Neural progenitor cell (in vitro differentiated cells): ENCODE results near the gene PPP2R1A. TPM values are rescaled to one million over a fixed set of nuclear protein-coding genes. Genes with fewer than 3 reads are reported as not detected.
"Not testable (repeated sequence)": the region's sequence is repeated elsewhere in the genome, so short reads cannot be mapped to it uniquely, and the experiment has no call there.

Experiments used
- DNase-seq: peaks from one replicate; pipeline ENCODE4 v3.0.0-alpha.2; 2016; ENCODE audit warnings: low spot score
- H2AFZ ChIP-seq: fragments of 200-600 bp; sonication (generic); replicated peaks from 2 replicates; pipeline ENCODE4 v1.6.1; 2016; ENCODE audit warnings: antibody characterized with exemption
- H3F3A ChIP-seq: fragments of 200-600 bp; sonication (generic); 2 replicates; pipeline ENCODE4 v1.6.1; 2016; ENCODE audit warnings: antibody characterized with exemption, low read depth
- H3K27ac ChIP-seq: fragments of 200-600 bp; sonication (generic); 2 replicates; pipeline ENCODE4 v1.5.1; 2016; ENCODE audit warnings: mild to moderate bottlenecking
- H3K27me3 ChIP-seq: fragments of 200-600 bp; sonication (generic); 2 replicates; pipeline ENCODE4 v1.6.1; 2016; ENCODE audit warnings: mild to moderate bottlenecking, moderate library complexity
- H3K36me3 ChIP-seq: fragments of 200-600 bp; sonication (generic); 2 replicates; pipeline ENCODE4 v1.5.1; 2016
- H3K4me1 ChIP-seq: fragments of 200-600 bp; sonication (generic); 2 replicates; pipeline ENCODE4 v1.6.1; 2016; ENCODE audit warnings: mixed run types
- H3K4me2 ChIP-seq: fragments of 200-600 bp; sonication (generic); 2 replicates; pipeline ENCODE4 v1.6.1; 2016
- H3K4me3 ChIP-seq: fragments of 200-600 bp; sonication (generic); 2 replicates; pipeline ENCODE4 v1.5.1; 2016
- H3K79me2 ChIP-seq: fragments of 200-600 bp; sonication (generic); 2 replicates; pipeline ENCODE4 v1.6.1; 2016; ENCODE audit warnings: low read depth
- H3K9ac ChIP-seq: fragments of 200-600 bp; sonication (generic); 2 replicates; pipeline ENCODE4 v1.6.1; 2016
- H3K9me3 ChIP-seq: fragments of 200-600 bp; sonication (generic); 2 replicates; pipeline ENCODE4 v1.5.1; 2016; ENCODE audit warnings: low read depth
- H4K20me1 ChIP-seq: fragments of 200-600 bp; sonication (generic); 2 replicates; pipeline ENCODE4 v1.6.1; 2016; ENCODE audit warnings: low read depth
- H3K27ac Mint-ChIP-seq: 3 replicates; pipeline ENCODE4 v1.8.0; 2021; ENCODE audit warnings: mixed read lengths
- H3K27me3 Mint-ChIP-seq: 2 replicates; pipeline ENCODE4 v1.8.0; 2022; ENCODE audit warnings: low read depth, mild to moderate bottlenecking, inconsistent platforms, moderate library complexity, mixed read lengths; ENCODE audit not compliant: insufficient read depth
- H3K36me3 Mint-ChIP-seq: 3 replicates; pipeline ENCODE4 v1.8.0; 2021; ENCODE audit warnings: mixed read lengths
- H3K4me1 Mint-ChIP-seq: 3 replicates; pipeline ENCODE4 v1.8.0; 2021; ENCODE audit warnings: mixed read lengths
- H3K4me3 Mint-ChIP-seq: 3 replicates; pipeline ENCODE4 v1.8.0; 2021; ENCODE audit warnings: mild to moderate bottlenecking, moderate library complexity, mixed read lengths
- H3K9me3 Mint-ChIP-seq: 3 replicates; pipeline ENCODE4 v1.8.0; 2020; ENCODE audit warnings: mixed read lengths
- EZH2 ChIP-seq: fragments of 200-600 bp; sonication (generic); IDR thresholded peaks from 2 replicates; pipeline ENCODE4 v1.6.1; 2017; ENCODE audit warnings: antibody characterized with exemption, mild to moderate bottlenecking, moderate library complexity
- EZH2phosphoT487 ChIP-seq: fragments of 200-600 bp; sonication (generic); IDR thresholded peaks from 2 replicates; pipeline ENCODE4 v1.6.1; 2017; ENCODE audit warnings: antibody characterized with exemption
- total RNA-seq: library from RNA; depleted of rRNA; stranded (reverse); fragments of >200 nt; gene quantifications from 2 replicates; pipeline ENCODE4 v1.2.3, GENCODE V29; 2015; ENCODE audit warnings: low replicate concordance
- TF ChIP-seq, protein P1 (sequence below): fragments of 200-600 bp; sonication (generic); IDR thresholded peaks from 2 replicates; pipeline ENCODE4 v1.5.1; 2017; ENCODE audit warnings: antibody characterized with exemption, mild to moderate bottlenecking

Gene PPP2R1A
- total RNA-seq, 1 donor from 2014 or later: 218 TPM

DNA sequence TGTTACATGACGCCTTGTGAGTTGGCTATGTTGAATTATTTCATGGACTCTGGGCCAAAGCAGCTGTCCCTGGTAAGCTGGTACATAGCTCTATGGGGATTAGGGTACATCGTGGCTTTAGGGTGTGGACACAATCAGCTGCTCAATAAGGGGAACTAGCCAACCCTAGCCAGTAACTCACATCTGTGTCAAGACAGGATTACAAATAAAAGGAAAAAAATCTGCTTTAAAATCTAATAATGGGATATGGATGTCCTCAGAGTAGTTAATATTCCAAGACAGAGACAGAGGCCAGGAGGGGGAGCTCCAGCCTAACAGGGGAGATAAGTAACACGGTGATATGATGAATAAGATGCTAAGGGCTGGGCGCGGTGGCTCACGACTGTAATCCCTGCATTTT, 58.4 kb downstream of the PPP2R1A start:
- TF ChIP-seq EZH2 (no peak), EZH2phosphoT487 (no peak)
- TF ChIP-seq, protein P1, sequence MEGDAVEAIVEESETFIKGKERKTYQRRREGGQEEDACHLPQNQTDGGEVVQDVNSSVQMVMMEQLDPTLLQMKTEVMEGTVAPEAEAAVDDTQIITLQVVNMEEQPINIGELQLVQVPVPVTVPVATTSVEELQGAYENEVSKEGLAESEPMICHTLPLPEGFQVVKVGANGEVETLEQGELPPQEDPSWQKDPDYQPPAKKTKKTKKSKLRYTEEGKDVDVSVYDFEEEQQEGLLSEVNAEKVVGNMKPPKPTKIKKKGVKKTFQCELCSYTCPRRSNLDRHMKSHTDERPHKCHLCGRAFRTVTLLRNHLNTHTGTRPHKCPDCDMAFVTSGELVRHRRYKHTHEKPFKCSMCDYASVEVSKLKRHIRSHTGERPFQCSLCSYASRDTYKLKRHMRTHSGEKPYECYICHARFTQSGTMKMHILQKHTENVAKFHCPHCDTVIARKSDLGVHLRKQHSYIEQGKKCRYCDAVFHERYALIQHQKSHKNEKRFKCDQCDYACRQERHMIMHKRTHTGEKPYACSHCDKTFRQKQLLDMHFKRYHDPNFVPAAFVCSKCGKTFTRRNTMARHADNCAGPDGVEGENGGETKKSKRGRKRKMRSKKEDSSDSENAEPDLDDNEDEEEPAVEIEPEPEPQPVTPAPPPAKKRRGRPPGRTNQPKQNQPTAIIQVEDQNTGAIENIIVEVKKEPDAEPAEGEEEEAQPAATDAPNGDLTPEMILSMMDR: peak; percentile 60
- no peaks in the 10 kb centered on the region for H3K36me3 Mint-ChIP-seq
- Histone ChIP-seq H3K9ac (no peak overlapping the region), H3K9me3 (no peaks in the 10 kb centered on the region), H3K79me2 (no peaks in the 10 kb centered on the region), H3F3A (no peaks in the 10 kb centered on the region), H3K4me2 (no peak overlapping the region), H3K4me1 (no peaks in the 10 kb centered on the region), H3K36me3 (no peaks in the 10 kb centered on the region), H3K27me3 (no peaks in the 10 kb centered on the region), H3K27ac (no peak overlapping the region), H4K20me1 (no peaks in the 10 kb centered on the region), H3K4me3 (no peak overlapping the region), H2AFZ (no peak overlapping the region)
- no peak overlapping the region for H3K27ac Mint-ChIP-seq
- H3K27me3 Mint-ChIP-seq: peaks cover 4% of the 10 kb centered on the region
- DNase-seq: peak; percentile 54
- H3K9me3 Mint-ChIP-seq: peaks cover 33% of the 10 kb centered on the region
- no peaks in the 10 kb centered on the region for H3K4me1 Mint-ChIP-seq
- no peak overlapping the region for H3K4me3 Mint-ChIP-seq

DNA sequence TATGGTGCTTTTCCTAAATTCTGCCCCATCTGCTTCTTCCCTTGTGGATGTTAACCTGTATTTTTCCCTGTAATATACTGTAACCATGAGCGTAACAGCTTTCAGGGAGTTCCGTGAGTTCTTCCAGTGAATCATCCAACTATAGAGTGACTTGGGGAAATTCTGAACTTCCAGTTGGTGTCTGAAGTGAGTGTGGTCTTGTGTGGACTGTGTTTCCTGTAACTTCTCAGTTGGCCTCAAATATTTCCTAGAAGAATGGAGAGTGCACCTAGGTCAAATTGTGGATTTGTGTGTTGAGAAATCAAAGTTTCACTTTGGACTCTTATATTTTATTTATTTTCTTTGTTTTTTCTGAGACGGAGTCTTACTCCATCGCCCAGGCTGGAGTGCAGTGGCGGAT, 68.6 kb downstream of the PPP2R1A start:
- Mint-ChIP-seq H3K9me3 (peaks cover 22% of the 10 kb centered on the region), H3K4me3 (no peak overlapping the region), H3K27me3 (peaks cover 9% of the 10 kb centered on the region), H3K36me3 (no peaks in the 10 kb centered on the region), H3K27ac (no peak overlapping the region), H3K4me1 (no peaks in the 10 kb centered on the region)
- H3K27ac ChIP-seq: no peak overlapping the region
- no peaks in the 10 kb centered on the region for H3K36me3 ChIP-seq
- H2AFZ ChIP-seq: no peak overlapping the region
- H3K4me3 ChIP-seq: no peak overlapping the region
- H3F3A ChIP-seq: no peaks in the 10 kb centered on the region
- H4K20me1 ChIP-seq: no peaks in the 10 kb centered on the region
- no peaks in the 10 kb centered on the region for H3K79me2 ChIP-seq
- H3K27me3 ChIP-seq: peaks cover 8% of the 10 kb centered on the region
- no peaks in the 10 kb centered on the region for H3K4me1 ChIP-seq
- no peak for DNase-seq
- no peak overlapping the region for H3K4me2 ChIP-seq
- TF ChIP-seq, protein P1: no peak
- no peak for TF ChIP-seq EZH2
- no peak for TF ChIP-seq EZH2phosphoT487
- H3K9me3 ChIP-seq: no peaks in the 10 kb centered on the region
- no peak overlapping the region for H3K9ac ChIP-seq

DNA sequence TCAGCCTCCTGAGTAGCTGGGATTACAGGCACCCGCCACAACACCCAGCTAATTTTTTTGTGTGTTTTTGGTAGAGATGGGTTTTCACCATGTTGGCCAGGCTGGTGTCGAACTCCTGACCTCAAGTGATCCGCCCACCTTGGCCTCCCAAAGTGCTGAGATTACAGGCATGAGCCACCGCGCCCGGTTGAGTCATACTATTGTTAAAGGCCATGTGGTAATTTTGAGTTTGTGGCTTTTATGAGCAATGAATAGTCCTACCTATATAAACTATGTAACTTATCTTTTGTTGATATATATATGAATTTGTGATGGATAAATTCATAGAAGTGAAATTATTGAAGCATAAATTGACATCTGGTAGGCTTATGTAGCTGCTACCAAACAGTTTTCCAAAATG, 75.7 kb downstream of the PPP2R1A start:
- H3K27ac ChIP-seq, H4K20me1 ChIP-seq, DNase-seq, H3K9me3 ChIP-seq, H3K27me3 Mint-ChIP-seq, H3K27ac Mint-ChIP-seq, H3K36me3 ChIP-seq, H3K9ac ChIP-seq, H3K4me1 ChIP-seq, H2AFZ ChIP-seq, H3K4me2 ChIP-seq, H3K4me1 Mint-ChIP-seq, H3K27me3 ChIP-seq, H3K36me3 Mint-ChIP-seq, H3K4me3 Mint-ChIP-seq, H3F3A ChIP-seq, H3K4me3 ChIP-seq: not testable (repeated sequence)
- H3K9me3 Mint-ChIP-seq: peaks cover 13% of the 10 kb centered on the region
- peaks cover 11% of the 10 kb centered on the region for H3K79me2 ChIP-seq

DNA sequence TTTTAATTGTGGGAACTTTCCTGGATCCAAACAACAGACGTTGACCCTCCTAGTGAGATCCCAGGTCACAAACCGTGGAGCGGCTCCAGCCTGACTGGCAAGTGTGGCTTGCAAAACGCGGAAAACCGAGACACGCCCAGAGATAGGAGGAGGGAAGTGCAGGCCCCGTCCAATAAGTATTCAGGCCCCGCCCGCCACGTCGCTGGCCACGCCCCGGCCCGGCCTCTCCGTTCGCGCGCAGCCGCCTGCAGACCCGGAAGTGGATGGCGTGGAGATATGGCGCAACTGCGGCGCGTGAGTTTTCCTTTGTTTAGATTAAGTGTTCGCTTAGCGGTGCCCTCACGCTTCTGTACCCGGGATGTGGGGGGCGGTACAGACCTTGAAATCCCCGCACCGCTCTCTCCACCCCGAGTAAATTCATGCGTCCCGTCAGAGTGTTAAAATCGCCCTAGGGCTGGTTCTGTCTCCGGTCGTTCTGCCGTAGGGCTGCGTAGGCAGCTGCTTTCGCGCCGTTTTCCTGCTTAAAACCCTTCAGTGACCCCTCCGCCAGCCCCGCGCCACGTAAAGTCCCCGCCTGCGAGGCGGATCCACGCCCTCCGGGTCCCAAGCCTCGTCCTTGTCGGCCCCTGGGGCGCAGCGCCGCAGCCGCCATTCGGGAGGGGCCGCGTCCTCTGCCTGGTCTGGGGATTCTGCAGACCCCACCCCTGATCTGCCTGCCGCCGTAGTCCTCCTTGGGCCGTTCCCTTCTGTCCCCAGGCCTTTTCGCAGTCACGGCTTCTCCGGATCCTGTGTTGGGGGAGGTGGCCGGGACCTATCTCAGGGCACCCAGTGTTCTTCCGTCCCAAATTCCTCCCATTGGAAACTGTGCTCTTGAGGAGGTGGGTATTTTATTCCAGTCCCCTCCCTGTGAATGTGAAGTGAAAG, 79.7 kb downstream of the PPP2R1A start, which contains the start of gene ZNF766:
Gene ZNF766 (plus strand): TSS at position 250 of the 924 bp plus-strand sequence. CDS start 27 bp downstream, at position 277.
- TF ChIP-seq EZH2phosphoT487: no peak
- TF ChIP-seq, protein P1: no peak
- no peak for TF ChIP-seq EZH2
- Histone ChIP-seq H3K9me3 (no peaks in the 10 kb centered on the region), H2AFZ (peak within 1 kb of the TSS; percentile 28), H3K36me3 (peaks cover 5% of the 10 kb centered on the region), H3K4me3 (peak within 1 kb of the TSS; percentile 84), H3K4me2 (peak within 1 kb of the TSS; percentile 85), H3K27ac (peak within 1 kb of the TSS; percentile 70), H3K79me2 (peaks cover 52% of the 10 kb centered on the region), H3F3A (peaks cover 7% of the 10 kb centered on the region), H4K20me1 (peaks cover 2% of the 10 kb centered on the region), H3K27me3 (no peaks in the 10 kb centered on the region), H3K9ac (peak within 1 kb of the TSS; percentile 91), H3K4me1 (peaks cover 4% of the 10 kb centered on the region)
- peaks cover 37% of the 10 kb centered on the region for H3K36me3 Mint-ChIP-seq
- peaks cover 8% of the 10 kb centered on the region for H3K4me1 Mint-ChIP-seq
- peak within 1 kb of the TSS; percentile 89 for H3K27ac Mint-ChIP-seq
- peak; percentile 96 for DNase-seq
- peak within 1 kb of the TSS; percentile 93 for H3K4me3 Mint-ChIP-seq
- peaks cover 6% of the 10 kb centered on the region for H3K27me3 Mint-ChIP-seq
- H3K9me3 Mint-ChIP-seq: peaks cover 44% of the 10 kb centered on the region
